K562 (cell line): ENCODE data around the gene CD79A. TPM values are rescaled to one million over a fixed set of nuclear protein-coding genes. Genes with fewer than 3 reads are reported as not detected.
"Not testable (repeated sequence)": the region's sequence is repeated elsewhere in the genome, so short reads cannot be mapped to it uniquely, and the experiment has no call there.

Experiments used
- ATAC-seq: fragments of 200-7000 bp; cut with Tn5 transposase; 3 replicates; pipeline ENCODE4 v1.9.1; 2020; ENCODE audit warnings: moderate library complexity
- BruUV-seq: library from RNA; stranded (reverse); fragments of 400-500 nt; replicated peaks from 2 replicates; lab custom pipeline; 2021; lab: Mats Ljungman, UMichigan
- CTCF ChIA-PET: fragments of 300-600 bp; formaldehyde crosslinking; extraction: SDS; loops from one replicate; lab custom pipeline; 2021; ENCODE audit warnings: low intra/inter-chr PET ratio; lab: Yijun Ruan, JAX
- POLR2A ChIA-PET: fragments of 300-600, 350-650 bp; sonication (Branson Sonifier 250); formaldehyde crosslinking; extraction: SDS; loops from one replicate; lab custom pipeline; 2021; ENCODE audit warnings: antibody characterized with exemption, inconsistent platforms; lab: Yijun Ruan, JAX
- DNase-seq, 4 experiments: peaks; one replicate each; pipeline versions ENCODE4 v3.0.0 to v3.0.0-alpha.2; 2011 to 2018; ENCODE audit warnings: low spot score in 3 of 4, mixed read lengths in 3 of 4; ENCODE audit errors: extremely low read depth in 1 of 4
- FAIRE-seq: peaks from 2 replicates; lab custom pipeline; 2011; peaks lifted over from hg19 to GRCh38; lab: Jason Lieb, UNC
- H2AFZ ChIP-seq: 2 replicates; pipeline ENCODE4 v1.6.0; 2011; ENCODE audit warnings: low read depth, low read length, control low read depth, inconsistent platforms
- H3K27ac ChIP-seq: fragments of 200-600 bp; 3 replicates; pipeline ENCODE4 v1.8.0; 2011; ENCODE audit warnings: low read depth, mild to moderate bottlenecking, control low read depth, inconsistent platforms, low read length, moderate library complexity, mixed read lengths; ENCODE audit errors: extremely low read depth
- H3K27me3 ChIP-seq, 2 experiments: fragments of 300-600 bp in 1 of 2; 2 replicates in 1 of 2; 3 replicates in 1 of 2; pipeline versions ENCODE4 v1.6.0 to v1.8.0; 2011; ENCODE audit warnings: inconsistent platforms in 2 of 2, low read length in 2 of 2, mild to moderate bottlenecking in 1 of 2, mixed read lengths in 1 of 2, moderate library complexity in 1 of 2; ENCODE audit not compliant: control insufficient read depth in 2 of 2, insufficient read depth in 2 of 2
- H3K36me3 ChIP-seq: fragments of 300-600 bp; 3 replicates; pipeline ENCODE4 v1.8.0; 2011; ENCODE audit warnings: mild to moderate bottlenecking, low read length, inconsistent platforms; ENCODE audit not compliant: control insufficient read depth, insufficient read depth
- H3K4me1 ChIP-seq, 2 experiments: fragments of 200-600 bp in 1 of 2; replicated peaks in 1 of 2; 2 replicates in 1 of 2; 3 replicates in 1 of 2; pipeline versions ENCODE4 v1.5.1 to v1.8.0; 2011; ENCODE audit warnings: inconsistent platforms in 2 of 2, low read length in 2 of 2, mild to moderate bottlenecking in 1 of 2, mixed read lengths in 1 of 2, moderate library complexity in 1 of 2; ENCODE audit not compliant: control insufficient read depth in 2 of 2, insufficient read depth in 2 of 2
- H3K4me2 ChIP-seq: 2 replicates; pipeline ENCODE4 v1.6.1; 2011; ENCODE audit warnings: low read length, control low read depth, inconsistent platforms, mixed read lengths; ENCODE audit not compliant: insufficient read depth
- H3K4me3 ChIP-seq: fragments of 200-600 bp; sonication (generic), shearing (Covaris generic); 2 replicates; pipeline ENCODE4 v1.5.1; 2016; ENCODE audit warnings: control low read depth, inconsistent platforms
- H3K79me2 ChIP-seq: fragments of 200-600 bp; 3 replicates; pipeline ENCODE4 v1.8.0; 2011; ENCODE audit warnings: low read length, inconsistent platforms; ENCODE audit not compliant: control insufficient read depth, insufficient read depth
- H3K9ac ChIP-seq, 2 experiments: 2 replicates each; pipeline versions ENCODE4 v1.6.0 to v1.6.1; 2011; ENCODE audit warnings: low read depth in 2 of 2, low read length in 2 of 2, control low read depth in 1 of 2, inconsistent platforms in 1 of 2, mild to moderate bottlenecking in 1 of 2, mixed read lengths in 1 of 2; ENCODE audit not compliant: insufficient read depth in 1 of 2
- H3K9me1 ChIP-seq: one replicate; pipeline ENCODE4 v1.6.0; 2011; ENCODE audit warnings: inconsistent platforms, mild to moderate bottlenecking, low read length, moderate library complexity; ENCODE audit not compliant: control insufficient read depth, insufficient read depth
- H3K9me3 ChIP-seq: replicated peaks from 2 replicates; pipeline ENCODE4 v1.5.1; 2011; ENCODE audit warnings: low read depth, low read length, inconsistent platforms; ENCODE audit not compliant: control insufficient read depth, insufficient read depth
- H4K20me1 ChIP-seq: replicated peaks from 2 replicates; pipeline ENCODE4 v1.6.1; 2011; ENCODE audit warnings: low read length, inconsistent platforms, mixed read lengths; ENCODE audit not compliant: control insufficient read depth, insufficient read depth
- ELF4 ChIP-seq: fragments of 450-650 bp; formaldehyde crosslinking; IDR thresholded peaks from 2 replicates; pipeline ENCODE4 v1.4.0; 2022; ENCODE audit warnings: missing genetic modification characterization
- HDAC2 ChIP-seq: fragments of 450-650 bp; IDR thresholded peaks from 2 replicates; pipeline ENCODE4 v1.6.1; 2016; ENCODE audit warnings: mild to moderate bottlenecking
- MTA2 ChIP-seq: fragments of 450-650 bp; IDR thresholded peaks from 2 replicates; pipeline ENCODE4 v1.6.1; 2016; ENCODE audit warnings: low read depth
- ZBED1 ChIP-seq: IDR thresholded peaks from 2 replicates; pipeline ENCODE4 v1.6.1; 2014
- ZNF507 ChIP-seq: conservative IDR thresholded peaks from 2 replicates; pipeline ENCODE4 v1.6.1; 2017; ENCODE audit warnings: missing genetic modification characterization, missing compliant biosample characterization
- WGBS: fragments of 100-300 bp; shearing (Covaris generic); methylation state at CpG from one replicate; pipeline ENCODE4 v1.1.6; 2016; ENCODE audit warnings: low coverage, mixed read lengths; ENCODE audit not compliant: insufficient coverage; ENCODE audit errors: missing lambda C conversion rate; 5-methylcytosine and 5-hydroxymethylcytosine counted together
- in situ Hi-C: fragments of 300-500 bp; cut with MboI; formaldehyde crosslinking; loops from 4 replicates; pipeline ENCODE4 v1.15.0; 2018; ENCODE audit warnings: inconsistent platforms, mixed read lengths
- intact Hi-C: fragments of 100-400 bp; cut with micrococcal nuclease; formaldehyde crosslinking; loops from 2 replicates; pipeline ENCODE4 v1.14.2; 2022
- polyA plus RNA-seq, 8 experiments: library from polyadenylated mRNA; depleted of rRNA in 4 of 8; stranded (reverse) in 5 of 8; unstranded in 3 of 8; fragments of >200 nt; fragmentation: Nextera tagmentation in 2 of 8; fragmentation: Illumina TruSeq in 1 of 8; extraction: Ambion mirVana in 2 of 8; extraction: Trizol in 1 of 8; gene quantifications; 2 replicates each; pipeline versions ENCODE4 v1.2.1 to v1.2.3, GENCODE V29; 2011 to 2014; ENCODE audit warnings: inconsistent platforms in 1 of 8, missing spikeins in 1 of 8
- total RNA-seq, 7 experiments: library from RNA; depleted of rRNA in 6 of 7; stranded (reverse); fragments of >200 nt in 6 of 7; fragmentation: Illumina TruSeq in 2 of 7; extraction: Trizol in 2 of 7; gene quantifications; 2 replicates each; pipeline versions ENCODE4 v1.2.1 to v1.2.3, GENCODE V29; 2011 to 2021; ENCODE audit warnings: low replicate concordance in 1 of 7
- TF ChIP-seq, protein P1 (sequence below): fragments of 450-650 bp; formaldehyde crosslinking; IDR thresholded peaks from 2 replicates; pipeline ENCODE4 v1.4.0; 2022; ENCODE audit warnings: missing genetic modification characterization

CD79A gene
- total and polyA plus RNA-seq, 9 of the 15 experiments (the other 6 are each of a cell fraction or from before 2014, with no cell fraction given) = 0.04 to 0.72 (median 0.17) TPM; not detected in 3

DNA sequence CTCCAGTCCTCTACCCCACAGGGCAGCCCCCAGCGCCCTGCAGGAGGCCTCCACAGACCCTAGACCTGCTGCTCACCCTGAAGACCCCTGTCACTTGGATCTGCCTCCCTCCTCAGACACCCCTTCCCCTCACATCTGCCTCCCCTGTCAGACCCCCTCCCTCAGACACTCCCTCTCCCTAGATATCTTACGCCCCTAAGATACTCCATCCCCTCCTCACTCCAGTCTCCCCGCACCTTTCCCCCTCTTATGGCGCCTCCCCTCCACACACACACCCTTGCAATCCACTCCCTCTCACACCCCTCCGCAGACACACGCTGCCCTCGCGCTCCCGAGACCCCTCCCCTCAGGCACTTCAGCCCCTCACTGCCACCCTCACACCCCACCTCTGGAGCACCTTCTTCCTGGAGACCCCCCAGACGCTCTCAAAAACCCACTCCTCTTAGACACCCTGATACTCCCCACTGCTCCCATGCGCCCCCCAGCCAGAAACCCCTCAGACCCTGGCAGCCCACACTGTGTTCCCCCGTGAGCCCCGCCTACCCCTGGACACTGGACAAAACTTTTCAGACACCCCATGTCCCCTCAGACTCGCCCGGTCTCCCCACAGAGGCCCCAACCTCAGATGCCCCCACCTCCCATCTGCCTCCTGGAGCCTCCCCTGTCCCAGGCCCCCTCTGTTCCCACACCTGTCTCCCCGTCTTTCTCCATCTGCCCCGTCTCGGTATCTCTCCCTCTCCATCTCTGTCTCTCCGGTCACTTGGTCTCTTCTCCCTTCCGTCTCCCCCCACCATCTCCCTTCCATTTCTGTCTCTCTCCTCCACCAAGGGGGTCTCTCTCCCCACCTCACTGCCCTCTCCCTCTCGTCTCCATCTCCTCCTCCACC, 36.7 kb downstream of the CD79A start:
- H3K4me2 ChIP-seq = no peak overlapping the region
- H3K4me3 ChIP-seq = no peak overlapping the region
- POLR2A ChIA-PET = no interaction called here
- DNase-seq (no peak), FAIRE-seq (no peak), ATAC-seq (no peak)
- no peaks in the 10 kb centered on the region for H3K9me1 ChIP-seq
- intact Hi-C loops = no loop called here
- H3K27ac ChIP-seq = no peak overlapping the region
- no peak overlapping the region for H2AFZ ChIP-seq
- H3K9ac ChIP-seq = no peak overlapping the region
- BruUV-seq = no TSS peak
- no peaks in the 10 kb centered on the region for H3K36me3 ChIP-seq
- H3K79me2 ChIP-seq = no peaks in the 10 kb centered on the region
- TF ChIP-seq HDAC2 (no peak), ZNF507 (no peak), MTA2 (no peak), ELF4 (CRISPR knock-in tag) (no peak), ZBED1 (no peak)
- TF ChIP-seq, protein P1, sequence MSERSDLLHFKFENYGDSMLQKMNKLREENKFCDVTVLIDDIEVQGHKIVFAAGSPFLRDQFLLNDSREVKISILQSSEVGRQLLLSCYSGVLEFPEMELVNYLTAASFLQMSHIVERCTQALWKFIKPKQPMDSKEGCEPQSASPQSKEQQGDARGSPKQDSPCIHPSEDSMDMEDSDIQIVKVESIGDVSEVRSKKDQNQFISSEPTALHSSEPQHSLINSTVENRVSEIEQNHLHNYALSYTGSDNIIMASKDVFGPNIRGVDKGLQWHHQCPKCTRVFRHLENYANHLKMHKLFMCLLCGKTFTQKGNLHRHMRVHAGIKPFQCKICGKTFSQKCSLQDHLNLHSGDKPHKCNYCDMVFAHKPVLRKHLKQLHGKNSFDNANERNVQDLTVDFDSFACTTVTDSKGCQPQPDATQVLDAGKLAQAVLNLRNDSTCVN (CRISPR knock-in tag) = 0 out of 2 replicates have a peak, but pooled peaks have one; percentile 33
- TF ChIP-seq, all 486 proteins: peak for 1
- WGBS = 5% methylated on average over 17 of the region's 21 CpGs
- H3K27me3 ChIP-seq = peaks cover 32 to 67% of the 10 kb centered on the region in 2 experiments
- H3K4me1 ChIP-seq = peaks cover 0 to 26% of the 10 kb centered on the region in 2 experiments; a peak in 2 of 5 replicates
- peaks cover 29% of the 10 kb centered on the region; the same call in 1 of the 2 replicates for H4K20me1 ChIP-seq
- in situ Hi-C loops = no loop called here
- CTCF ChIA-PET = no interaction called here
- H3K9me3 ChIP-seq = no peaks in the 10 kb centered on the region

DNA sequence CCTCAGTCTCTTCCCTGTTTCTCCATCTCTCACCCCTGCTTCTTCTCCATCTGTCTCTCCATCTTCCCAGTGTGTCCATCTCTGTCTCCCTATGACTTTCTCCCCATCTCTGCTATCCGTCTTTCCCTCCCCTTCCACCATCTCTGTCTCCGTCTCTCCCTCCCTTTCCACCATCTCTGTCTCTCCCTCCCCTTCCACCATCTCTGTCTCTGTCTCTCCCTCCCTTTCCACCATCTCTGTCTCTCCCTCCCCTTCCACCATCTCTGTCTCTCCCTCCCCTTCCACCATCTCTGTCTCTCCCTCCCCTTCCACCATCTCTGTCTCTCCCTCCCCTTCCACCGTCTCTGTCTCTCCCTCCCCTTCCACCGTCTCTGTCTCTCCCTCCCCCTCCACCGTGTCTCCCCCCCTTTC, 37.4 kb downstream of the CD79A start:
- intact Hi-C loops, POLR2A ChIA-PET, H3K4me3 ChIP-seq, H3K9me3 ChIP-seq, DNase-seq, CTCF ChIA-PET, H3K9ac ChIP-seq, H3K4me2 ChIP-seq, BruUV-seq, FAIRE-seq, ATAC-seq, H3K36me3 ChIP-seq, H3K27ac ChIP-seq, in situ Hi-C loops, H3K79me2 ChIP-seq, H2AFZ ChIP-seq, H3K9me1 ChIP-seq: not testable (repeated sequence)
- WGBS = no CpG with 5 or more reads among the region's 5 CpGs
- H3K4me1 ChIP-seq = peaks cover 0 to 26% of the 10 kb centered on the region in 2 experiments; a peak in 2 of 5 replicates
- peaks cover 29% of the 10 kb centered on the region; the same call in 1 of the 2 replicates for H4K20me1 ChIP-seq
- peaks cover 32 to 67% of the 10 kb centered on the region in 2 experiments for H3K27me3 ChIP-seq
